A673 (cell line): Measurements from ENCODE around the gene SLCO3A1. TPM values are rescaled to one million over a fixed set of nuclear protein-coding genes. Genes with fewer than 3 reads are reported as not detected.

ENCODE experiments used
- BruUV-seq: library from RNA; stranded (reverse); fragments of 400-500 nt; replicated peaks from 2 replicates; lab custom pipeline; 2021; lab: Mats Ljungman, UMichigan
- CTCF ChIA-PET: fragments of 300-600 bp; sonication (Branson Sonifier 250); formaldehyde crosslinking; loops from one replicate; lab custom pipeline; 2022; ENCODE audit warnings: antibody characterized with exemption; lab: Charles Lee
- POLR2A ChIA-PET: fragments of 300-600 bp; sonication (Branson Sonifier 250); formaldehyde crosslinking; loops from one replicate; lab custom pipeline; 2022; ENCODE audit warnings: antibody characterized with exemption; ENCODE audit not compliant: low non-redundant PET; lab: Charles Lee
- DNase-seq: peaks from one replicate; pipeline ENCODE4 v3.0.0-alpha.2; 2015; ENCODE audit warnings: low spot score
- H3K27ac ChIP-seq: fragments of 200-600 bp; sonication (generic); 2 replicates; pipeline ENCODE4 v1.5.1; 2016; ENCODE audit warnings: mixed run types, low read depth, mild to moderate bottlenecking, mixed read lengths, antibody characterized with exemption, low read length; ENCODE audit not compliant: poor library complexity, severe bottlenecking
- H3K27me3 ChIP-seq: fragments of 200-600 bp; sonication (generic); replicated peaks from 2 replicates; pipeline ENCODE4 v1.6.1; 2017; ENCODE audit warnings: mixed run types, low read depth, mild to moderate bottlenecking, mixed read lengths, antibody characterized with exemption, low read length; ENCODE audit not compliant: insufficient read depth, poor library complexity
- H3K36me3 ChIP-seq: fragments of 200-600 bp; sonication (generic); 2 replicates; pipeline ENCODE4 v1.6.1; 2016; ENCODE audit warnings: mixed run types, mild to moderate bottlenecking, mixed read lengths, antibody characterized with exemption, low read length; ENCODE audit not compliant: insufficient read depth, poor library complexity, severe bottlenecking
- H3K4me1 ChIP-seq: fragments of 200-600 bp; sonication (generic); 2 replicates; pipeline ENCODE4 v1.6.1; 2017; ENCODE audit warnings: mixed run types, mild to moderate bottlenecking, mixed read lengths, antibody characterized with exemption, low read length; ENCODE audit not compliant: insufficient read depth, poor library complexity, severe bottlenecking
- H3K4me3 ChIP-seq: fragments of 200-600 bp; sonication (generic); 2 replicates; pipeline ENCODE4 v1.5.1; 2016; ENCODE audit warnings: low read depth, mixed run types, mild to moderate bottlenecking, mixed read lengths, low read length; ENCODE audit not compliant: poor library complexity, severe bottlenecking
- H3K9me3 ChIP-seq: fragments of 200-600 bp; sonication (generic); 2 replicates; pipeline ENCODE4 v1.6.1; 2016; ENCODE audit warnings: mixed run types, low read depth, mild to moderate bottlenecking, mixed read lengths, antibody characterized with exemption, low read length; ENCODE audit not compliant: poor library complexity, severe bottlenecking
- EZH2 ChIP-seq: fragments of 200-600 bp; sonication (generic); IDR thresholded peaks from 2 replicates; pipeline ENCODE4 v1.6.1; 2017; ENCODE audit warnings: borderline replicate concordance, low read depth, mild to moderate bottlenecking, mixed read lengths, antibody characterized with exemption, low read length; ENCODE audit not compliant: poor library complexity, severe bottlenecking
- intact Hi-C: fragments of 100-400 bp; cut with micrococcal nuclease; formaldehyde crosslinking; loops from one replicate; pipeline ENCODE4 v1.10.0; 2022; ENCODE audit not compliant: unreplicated experiment
- total RNA-seq: library from RNA; stranded (reverse); gene quantifications from 2 replicates; pipeline ENCODE4 v1.2.3, GENCODE V29; 2021
- TF ChIP-seq, protein P1 (sequence below): fragments of 300-800, 200-600 bp; sonication (generic); conservative IDR thresholded peaks from 2 replicates; pipeline ENCODE4 v1.5.1; 2017; ENCODE audit warnings: low read depth, mild to moderate bottlenecking, antibody characterized with exemption, low read length, moderate library complexity, mixed read lengths

Gene SLCO3A1
- total RNA-seq, 1 experiment from 2014 or later: 16.6 TPM

DNA sequence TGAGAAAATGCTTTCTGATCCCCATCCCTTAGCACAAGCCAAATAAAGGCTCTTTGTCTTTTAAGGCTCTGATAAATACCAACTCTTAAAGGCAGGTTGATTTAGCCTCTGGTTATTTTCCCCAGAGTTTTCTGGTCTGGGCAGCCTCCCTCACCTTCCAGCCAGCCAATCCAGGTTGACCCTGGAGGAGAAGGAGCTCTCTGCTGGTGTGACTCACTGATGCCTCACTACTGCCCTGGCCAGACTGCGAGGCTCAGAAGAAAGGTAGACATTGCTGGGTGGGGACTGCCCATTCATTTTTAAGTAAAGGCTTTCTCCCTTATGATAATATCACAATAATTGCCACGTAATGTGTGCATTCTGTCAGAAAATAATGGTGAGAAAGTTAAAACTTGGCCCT, 37.1 kb downstream of the SLCO3A1 start:
- no peak for TF ChIP-seq EZH2
- TF ChIP-seq, protein P1, sequence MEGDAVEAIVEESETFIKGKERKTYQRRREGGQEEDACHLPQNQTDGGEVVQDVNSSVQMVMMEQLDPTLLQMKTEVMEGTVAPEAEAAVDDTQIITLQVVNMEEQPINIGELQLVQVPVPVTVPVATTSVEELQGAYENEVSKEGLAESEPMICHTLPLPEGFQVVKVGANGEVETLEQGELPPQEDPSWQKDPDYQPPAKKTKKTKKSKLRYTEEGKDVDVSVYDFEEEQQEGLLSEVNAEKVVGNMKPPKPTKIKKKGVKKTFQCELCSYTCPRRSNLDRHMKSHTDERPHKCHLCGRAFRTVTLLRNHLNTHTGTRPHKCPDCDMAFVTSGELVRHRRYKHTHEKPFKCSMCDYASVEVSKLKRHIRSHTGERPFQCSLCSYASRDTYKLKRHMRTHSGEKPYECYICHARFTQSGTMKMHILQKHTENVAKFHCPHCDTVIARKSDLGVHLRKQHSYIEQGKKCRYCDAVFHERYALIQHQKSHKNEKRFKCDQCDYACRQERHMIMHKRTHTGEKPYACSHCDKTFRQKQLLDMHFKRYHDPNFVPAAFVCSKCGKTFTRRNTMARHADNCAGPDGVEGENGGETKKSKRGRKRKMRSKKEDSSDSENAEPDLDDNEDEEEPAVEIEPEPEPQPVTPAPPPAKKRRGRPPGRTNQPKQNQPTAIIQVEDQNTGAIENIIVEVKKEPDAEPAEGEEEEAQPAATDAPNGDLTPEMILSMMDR: no peak
- DNase-seq: no peak
- H3K4me3 ChIP-seq: no peak overlapping the region
- intact Hi-C loops: no loop called here
- no peaks in the 10 kb centered on the region for H3K27me3 ChIP-seq
- H3K36me3 ChIP-seq: no peaks in the 10 kb centered on the region
- BruUV-seq: no TSS peak
- ChIA-PET CTCF (no interaction called here), POLR2A (no interaction called here)
- no peak overlapping the region for H3K27ac ChIP-seq
- no peaks in the 10 kb centered on the region for H3K9me3 ChIP-seq
- H3K4me1 ChIP-seq: no peaks in the 10 kb centered on the region

DNA sequence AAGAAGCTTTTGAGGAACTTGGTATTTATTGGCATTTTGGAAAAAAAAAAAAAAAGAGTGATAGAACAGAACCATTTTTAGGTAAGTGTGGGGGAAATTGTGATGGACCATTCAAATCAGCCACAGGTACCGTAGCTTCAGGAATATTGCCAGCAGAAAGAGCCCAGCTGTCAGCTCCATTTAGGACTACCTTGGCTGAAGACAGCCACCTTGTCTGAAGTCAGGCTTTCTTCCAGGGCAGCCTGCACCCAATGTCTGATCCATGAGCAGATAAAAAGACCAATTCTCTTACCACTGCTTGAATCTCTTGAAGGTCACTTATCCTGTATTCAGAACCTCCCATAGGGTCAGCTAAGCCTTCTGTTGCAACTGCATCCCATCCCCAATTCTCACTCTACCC, 37.6 kb downstream of the SLCO3A1 start:
- ChIA-PET POLR2A (no interaction called here), CTCF (no interaction called here)
- no peak overlapping the region for H3K4me3 ChIP-seq
- no peak for DNase-seq
- no peak overlapping the region for H3K27ac ChIP-seq
- no peaks in the 10 kb centered on the region for H3K9me3 ChIP-seq
- no peaks in the 10 kb centered on the region for H3K36me3 ChIP-seq
- intact Hi-C loops: no loop called here
- no peak for TF ChIP-seq EZH2
- TF ChIP-seq, protein P1: no peak
- no peaks in the 10 kb centered on the region for H3K27me3 ChIP-seq
- no peaks in the 10 kb centered on the region for H3K4me1 ChIP-seq
- BruUV-seq: no TSS peak

DNA sequence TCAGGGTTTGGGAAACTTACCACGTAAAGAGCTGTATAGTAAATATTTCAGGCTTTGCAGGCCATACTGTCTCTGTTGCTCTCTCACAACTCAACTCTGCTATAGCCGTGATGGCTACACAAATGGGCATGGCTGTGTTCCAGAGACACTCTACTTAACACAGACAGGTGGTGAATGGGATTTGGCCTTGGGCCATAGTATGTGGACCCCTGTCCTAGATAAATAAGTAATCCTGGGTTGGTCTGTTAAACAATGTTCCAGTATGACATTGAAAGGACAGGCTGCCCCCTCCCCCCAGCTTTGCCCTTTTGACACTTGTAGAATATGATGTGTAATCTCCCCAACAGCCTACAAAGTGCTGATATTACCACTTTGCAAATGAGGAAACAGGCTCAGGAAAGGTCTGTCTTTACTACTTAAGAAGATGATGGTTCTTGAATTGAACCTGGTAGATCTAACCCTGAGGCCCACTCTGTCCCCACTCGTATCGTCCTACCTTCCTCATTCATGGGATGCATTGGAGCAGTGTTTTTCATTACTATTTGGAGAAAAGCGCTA, 38.4 kb downstream of the SLCO3A1 start:
- no peaks in the 10 kb centered on the region for H3K4me1 ChIP-seq
- ChIA-PET POLR2A (no interaction called here), CTCF (no interaction called here)
- H3K27ac ChIP-seq: no peak overlapping the region
- H3K27me3 ChIP-seq: no peaks in the 10 kb centered on the region
- TF ChIP-seq EZH2: no peak
- TF ChIP-seq, protein P1: no peak
- H3K9me3 ChIP-seq: no peaks in the 10 kb centered on the region
- intact Hi-C loops: no loop called here
- BruUV-seq: no TSS peak
- no peak for DNase-seq
- H3K36me3 ChIP-seq: no peaks in the 10 kb centered on the region
- H3K4me3 ChIP-seq: no peak overlapping the region
